ENCODE measurements around the gene SLC39A7. TPM values are rescaled to one million over a fixed set of nuclear protein-coding genes. Genes with fewer than 3 reads are reported as not detected.
A peak's percentile ranks its signal among the peaks of the same experiment; 100 is the strongest.

Gene SLC39A7
- total and polyA plus RNA-seq, 2 of the 13 experiments (the other 11 are each of a cell fraction or from before 2014, with no cell fraction given): 142 to 229 TPM

- TF ChIP-seq ZNF333 (CRISPR knock-in tag; IDR thresholded peaks at IDR 0.05; ENCODE audit: borderline replicate concordance) (no peak), KMT2A (CRISPR knock-in tag; IDR thresholded peaks at IDR 0.05) (no peak; the same call in 1 of the 2 replicates), ZNF580 (CRISPR knock-in tag; IDR thresholded peaks at IDR 0.05; ENCODE audit: borderline replicate concordance, low read depth) (no peak; the same call in 1 of the 2 replicates), ZNF280D (CRISPR knock-in tag; IDR thresholded peaks at IDR 0.05) (no peak), SOX13 (IDR thresholded peaks at IDR 0.05) (no peak), SOX13 (CRISPR knock-in tag; conservative IDR thresholded peaks at IDR 0.05 in 1 of 2, IDR thresholded peaks at IDR 0.05 in 1 of 2) (no peak), ERF (CRISPR knock-in tag; IDR thresholded peaks at IDR 0.05) (no peak), ZNF451 (CRISPR knock-in tag; IDR thresholded peaks at IDR 0.05) (peak; percentile 6; the same call in 1 of the 2 replicates), ZNF670 (CRISPR knock-in tag; IDR thresholded peaks at IDR 0.05; ENCODE audit: borderline replicate concordance) (0 out of 2 replicates have a peak, but pooled peaks have one; percentile 60), ZNF124 (CRISPR knock-in tag; IDR thresholded peaks at IDR 0.05) (0 out of 2 replicates have a peak, but pooled peaks have one; percentile 21), RARA (CRISPR knock-in tag; IDR thresholded peaks at IDR 0.05) (no peak), ZBED4 (CRISPR knock-in tag; IDR thresholded peaks at IDR 0.05; ENCODE audit: borderline replicate concordance) (no peak), ZNF646 (CRISPR knock-in tag; IDR thresholded peaks at IDR 0.05) (0 out of 2 replicates have a peak, but pooled peaks have one; percentile 52), NFYC (CRISPR knock-in tag; IDR thresholded peaks at IDR 0.05) (peak; percentile 8; the same call in 1 of the 2 replicates), SIN3A (IDR thresholded peaks at IDR 0.05; ENCODE audit: borderline replicate concordance, low read depth, low read length) (no peak), IRX3 (CRISPR knock-in tag; IDR thresholded peaks at IDR 0.05; ENCODE audit: borderline replicate concordance, low read depth) (0 out of 2 replicates have a peak, but pooled peaks have one; percentile 53)
Observed at GRCh38 chr6:33207552-33208090, 7.0 kb downstream of the SLC39A7 start (continued).
